ENCODE results near the gene MTCL3.

Gene MTCL3

GRCh38 chr6:127539272-127539671, 20.1 kb upstream of the MTCL3 start:
- Histone ChIP-seq H3K27me3 (ENCODE audit: insufficient read depth, low read length, poor library complexity) (no peaks in the 10 kb centered on the region), H3K4me2 (ENCODE audit: insufficient read depth, low read length) (no peak overlapping the region), H2AFZ (ENCODE audit: low read depth, low read length) (no peak overlapping the region), H3K27ac (ENCODE audit: low read length) (no peak overlapping the region), H4K20me1 (ENCODE audit: insufficient read depth, low read length) (no peaks in the 10 kb centered on the region), H3K9ac (ENCODE audit: low read depth, low read length) (no peak overlapping the region), H3K4me3 (ENCODE audit: low read depth in 1 of 2, low read length in 2 of 2) (no peak overlapping the region), H3K79me2 (ENCODE audit: insufficient read depth, low read length) (no peaks in the 10 kb centered on the region), H3K4me1 (ENCODE audit: insufficient read depth, low read length) (no peaks in the 10 kb centered on the region), H3K36me3 (ENCODE audit: insufficient read depth, low read length) (no peaks in the 10 kb centered on the region), H3K9me3 (ENCODE audit: insufficient read depth, low read length, severe bottlenecking) (no peaks in the 10 kb centered on the region)
- ATAC-seq (ENCODE audit: insufficient read depth, low read depth), result no peak
- TF ChIP-seq EZH2 (IDR thresholded peaks at IDR 0.05; ENCODE audit: borderline replicate concordance, low read depth, low read length, severe bottlenecking), result no peak
- TF ChIP-seq CTCF (IDR thresholded peaks at IDR 0.05; ENCODE audit: borderline replicate concordance, extremely low read depth, low read length, poor library complexity, severe bottlenecking), result peak; percentile 59
- DNase-seq, result no peak

GRCh38 chr6:127538750-127539264, 19.7 kb upstream of the MTCL3 start:
- TF ChIP-seq EZH2 (IDR thresholded peaks at IDR 0.05; ENCODE audit: borderline replicate concordance, low read depth, low read length, severe bottlenecking) (no peak), CTCF (IDR thresholded peaks at IDR 0.05; ENCODE audit: borderline replicate concordance, extremely low read depth, low read length, poor library complexity, severe bottlenecking) (no peak)
- Histone ChIP-seq H3K79me2 (ENCODE audit: insufficient read depth, low read length) (no peaks in the 10 kb centered on the region), H3K9me3 (ENCODE audit: insufficient read depth, low read length, severe bottlenecking) (no peaks in the 10 kb centered on the region), H3K4me3 (ENCODE audit: low read depth in 1 of 2, low read length in 2 of 2) (no peak overlapping the region), H4K20me1 (ENCODE audit: insufficient read depth, low read length) (no peaks in the 10 kb centered on the region), H3K9ac (ENCODE audit: low read depth, low read length) (no peak overlapping the region), H3K4me2 (ENCODE audit: insufficient read depth, low read length) (no peak overlapping the region), H3K4me1 (ENCODE audit: insufficient read depth, low read length) (no peaks in the 10 kb centered on the region), H3K36me3 (ENCODE audit: insufficient read depth, low read length) (no peaks in the 10 kb centered on the region), H3K27me3 (ENCODE audit: insufficient read depth, low read length, poor library complexity) (no peaks in the 10 kb centered on the region), H3K27ac (ENCODE audit: low read length) (no peak overlapping the region), H2AFZ (ENCODE audit: low read depth, low read length) (no peak overlapping the region)
- DNase-seq (no peak), ATAC-seq (ENCODE audit: insufficient read depth, low read depth) (no peak; the same call in 2 of the 3 replicates)

- Histone ChIP-seq H3K4me1 (ENCODE audit: insufficient read depth, low read length) (no peaks in the 10 kb centered on the region), H3K9me3 (ENCODE audit: insufficient read depth, low read length, severe bottlenecking) (no peaks in the 10 kb centered on the region), H3K36me3 (ENCODE audit: insufficient read depth, low read length) (no peaks in the 10 kb centered on the region), H3K4me3 (ENCODE audit: low read depth in 1 of 2, low read length in 2 of 2) (no peak overlapping the region), H3K4me2 (ENCODE audit: insufficient read depth, low read length) (no peak overlapping the region), H4K20me1 (ENCODE audit: insufficient read depth, low read length) (no peaks in the 10 kb centered on the region), H3K79me2 (ENCODE audit: insufficient read depth, low read length) (no peaks in the 10 kb centered on the region), H3K27ac (ENCODE audit: low read length) (no peak overlapping the region), H2AFZ (ENCODE audit: low read depth, low read length) (no peak overlapping the region), H3K27me3 (ENCODE audit: insufficient read depth, low read length, poor library complexity) (peaks cover 3% of the 10 kb centered on the region), H3K9ac (ENCODE audit: low read depth, low read length) (no peak overlapping the region)
- TF ChIP-seq EZH2 (IDR thresholded peaks at IDR 0.05; ENCODE audit: borderline replicate concordance, low read depth, low read length, severe bottlenecking) (no peak), CTCF (IDR thresholded peaks at IDR 0.05; ENCODE audit: borderline replicate concordance, extremely low read depth, low read length, poor library complexity, severe bottlenecking) (no peak)
- no peak for ATAC-seq (ENCODE audit: insufficient read depth, low read depth)
- no peak for DNase-seq
Observed at GRCh38 chr6:127533736-127534135, 14.6 kb upstream of the MTCL3 start.

- Histone ChIP-seq H4K20me1 (ENCODE audit: insufficient read depth, low read length) (no peaks in the 10 kb centered on the region), H3K4me2 (ENCODE audit: insufficient read depth, low read length) (no peak overlapping the region), H3K9ac (ENCODE audit: low read depth, low read length) (no peak overlapping the region), H3K79me2 (ENCODE audit: insufficient read depth, low read length) (no peaks in the 10 kb centered on the region), H3K4me3 (ENCODE audit: low read depth in 1 of 2, low read length in 2 of 2) (no peak overlapping the region), H3K27me3 (ENCODE audit: insufficient read depth, low read length, poor library complexity) (peaks cover 3% of the 10 kb centered on the region), H3K36me3 (ENCODE audit: insufficient read depth, low read length) (no peaks in the 10 kb centered on the region), H2AFZ (ENCODE audit: low read depth, low read length) (no peak overlapping the region), H3K9me3 (ENCODE audit: insufficient read depth, low read length, severe bottlenecking) (no peaks in the 10 kb centered on the region), H3K27ac (ENCODE audit: low read length) (no peak overlapping the region), H3K4me1 (ENCODE audit: insufficient read depth, low read length) (no peaks in the 10 kb centered on the region)
- DNase-seq (no peak), ATAC-seq (ENCODE audit: insufficient read depth, low read depth) (no peak)
- TF ChIP-seq CTCF (IDR thresholded peaks at IDR 0.05; ENCODE audit: borderline replicate concordance, extremely low read depth, low read length, poor library complexity, severe bottlenecking) (no peak), EZH2 (IDR thresholded peaks at IDR 0.05; ENCODE audit: borderline replicate concordance, low read depth, low read length, severe bottlenecking) (no peak)
Observed at GRCh38 chr6:127533011-127533410, 13.9 kb upstream of the MTCL3 start.
